Motor neuron (in vitro differentiated cells): ENCODE measurements around the gene UBR3. TPM values are rescaled to one million over a fixed set of nuclear protein-coding genes. Genes with fewer than 3 reads are reported as not detected.

Experiments
- ATAC-seq, 8 experiments: fragments of 200-7000 bp; cut with Tn5 transposase; replicated peaks in 6 of 8; 2 replicates each; pipeline ENCODE4 v1.8.0; 2021; ENCODE audit warnings: mild to moderate bottlenecking in 8 of 8, moderate library complexity in 8 of 8
- H3K27ac ChIP-seq, 2 donors: fragments of 250-450 bp; sonication (Bioruptor Pico); 2 replicates each; pipeline ENCODE4 v1.9.0; 2021; ENCODE audit warnings: antibody characterized with exemption in 2 of 2, mild to moderate bottlenecking in 2 of 2, moderate library complexity in 1 of 2
- H3K4me1 ChIP-seq, 2 donors: fragments of 250-450 bp; sonication (Bioruptor Pico); replicated peaks in 1 of 2; 2 replicates each; pipeline ENCODE4 v1.6.1; 2021; ENCODE audit warnings: antibody characterized with exemption in 2 of 2, mild to moderate bottlenecking in 2 of 2, moderate library complexity in 1 of 2
- H3K4me3 ChIP-seq, 5 donors: fragments of 250-450 bp; sonication (Bioruptor Pico); 2 replicates each; pipeline ENCODE4 v1.9.0; 2021; ENCODE audit warnings: antibody characterized with exemption in 5 of 5, mild to moderate bottlenecking in 5 of 5, moderate library complexity in 4 of 5
- WGBS, 10 experiments: fragments of 450-650 bp; shearing (Covaris generic); methylation state at CpG; one replicate each; pipeline ENCODE4 v1.0.0; 2022; 5-methylcytosine and 5-hydroxymethylcytosine counted together
- in situ Hi-C, 9 experiments: fragments of 400-800 bp; cut with MboI; loops; one replicate each; pipeline ENCODE4 v1.15.0; 2021; ENCODE audit warnings: low sequenced_read_pairs in 9 of 9, low pct_unique_long_range_greater_than_20kb in 2 of 9; ENCODE audit not compliant: unreplicated experiment in 9 of 9
- total RNA-seq, 8 experiments: library from RNA; unstranded; fragments of 300-600 nt; gene quantifications; 2 replicates each; pipeline versions ENCODE4 v1.2.3 to v1.2.4, GENCODE V29; 2022

UBR3 gene
- total RNA-seq, result 10 to 100 TPM; 24.7 to 61.0 (median 33.2) TPM

GRCh38 chr2:169827272-169828140 is at the start of gene UBR3:
Gene UBR3, plus strand, starts transcription at chr2:169827454. Its CDS starts 54 bp downstream, at chr2:169827508.
- 0% methylated on average over 1 to 2 of the region's 104 CpGs; no CpG with 5 or more reads in 6 of the 10 experiments for whole genome bisulfite sequencing, 10 experiments
- peaks cover 15 to 18% of the 10 kb centered on the region in 2 donors for H3K4me1 ChIP-seq
- peak within 1 kb of the TSS; percentile 94 to 98 for H3K27ac ChIP-seq
- in situ Hi-C loops, result no loop called here
- H3K4me3 ChIP-seq, result peak within 1 kb of the TSS; percentile 67 to 99 (median 90)
- ATAC-seq, result peak; percentile 75 to 87 (median 83)

- 89 to 100% (median 96%) methylated on average over 3 of the region's 3 CpGs; no CpG with 5 or more reads in 2 of the 10 experiments for WGBS, 10 experiments
- no peak overlapping the region for H3K27ac ChIP-seq
- no peak for ATAC-seq
- H3K4me3 ChIP-seq, result no peak overlapping the region
- in situ Hi-C loops, result no loop called here
- H3K4me1 ChIP-seq, result peaks cover 0 to 4% of the 10 kb centered on the region in 2 donors
Observed at GRCh38 chr2:169778446-169778845, 48.8 kb upstream of the UBR3 start.

GRCh38 chr2:169781249-169782013 is 45.8 kb upstream of the UBR3 start:
- no peak overlapping the region for H3K4me3 ChIP-seq
- H3K4me1 ChIP-seq, result no peaks in the 10 kb centered on the region
- in situ Hi-C loops, result no loop called here
- 47 to 100% (median 84%) methylated on average over 2 to 4 of the region's 4 CpGs for WGBS, 10 experiments
- ATAC-seq, result no peak
- no peak overlapping the region for H3K27ac ChIP-seq

DNA sequence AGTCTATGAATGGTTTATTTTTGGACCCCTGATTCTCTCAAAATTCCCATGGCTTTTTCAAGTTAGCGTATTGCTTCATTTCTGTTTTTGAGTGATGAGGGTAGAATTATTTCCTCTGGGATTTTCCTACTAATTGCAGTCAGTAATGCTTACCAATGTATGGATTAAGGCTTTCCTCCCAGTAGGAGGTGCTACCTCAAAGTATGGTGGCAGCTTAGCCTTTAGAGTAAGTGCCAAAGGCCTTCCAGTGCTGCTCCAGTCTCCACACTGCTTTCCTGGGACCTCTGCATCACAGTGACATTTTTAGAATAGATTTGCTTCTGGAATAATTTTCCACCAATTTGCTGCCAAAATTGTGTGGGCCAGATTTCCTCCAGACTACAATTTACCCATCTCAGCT is 44.7 kb upstream of the UBR3 start:
- no peaks in the 10 kb centered on the region for H3K4me1 ChIP-seq
- H3K4me3 ChIP-seq, result no peak overlapping the region
- in situ Hi-C loops, result no loop called here
- no peak for ATAC-seq
- H3K27ac ChIP-seq, result no peak overlapping the region
- WGBS, 10 experiments, result 90 to 100% (median 100%) methylated on average over 1 of the region's 1 CpG; no CpG with 5 or more reads in 5 of the 10 experiments

DNA sequence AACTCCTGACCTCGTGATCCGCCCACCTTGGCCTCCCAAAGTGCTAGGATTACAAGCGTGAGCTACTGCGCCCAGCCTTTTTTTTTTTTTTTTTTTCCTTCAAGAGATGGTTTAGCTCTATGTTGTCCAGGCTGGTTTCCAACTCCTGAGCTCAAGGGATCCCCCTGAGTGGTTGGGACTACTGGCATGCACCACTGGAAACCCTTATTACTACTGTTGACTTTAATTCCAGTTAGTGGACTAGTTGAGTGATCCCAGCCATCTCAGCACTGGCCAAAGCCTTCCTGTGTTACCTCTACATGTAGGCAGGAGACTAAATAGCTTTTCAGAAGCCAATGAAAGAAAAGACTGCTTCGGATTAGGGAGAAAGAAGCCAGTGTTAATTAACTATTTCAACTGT is 36.7 kb upstream of the UBR3 start:
- no peaks in the 10 kb centered on the region for H3K4me1 ChIP-seq
- in situ Hi-C loops, result no loop called here
- no peak for ATAC-seq
- no peak overlapping the region for H3K27ac ChIP-seq
- no peak overlapping the region for H3K4me3 ChIP-seq
- 17 to 100% (median 84%) methylated on average over 1 to 5 of the region's 5 CpGs; no CpG with 5 or more reads in 4 of the 10 experiments for WGBS, 10 experiments

DNA sequence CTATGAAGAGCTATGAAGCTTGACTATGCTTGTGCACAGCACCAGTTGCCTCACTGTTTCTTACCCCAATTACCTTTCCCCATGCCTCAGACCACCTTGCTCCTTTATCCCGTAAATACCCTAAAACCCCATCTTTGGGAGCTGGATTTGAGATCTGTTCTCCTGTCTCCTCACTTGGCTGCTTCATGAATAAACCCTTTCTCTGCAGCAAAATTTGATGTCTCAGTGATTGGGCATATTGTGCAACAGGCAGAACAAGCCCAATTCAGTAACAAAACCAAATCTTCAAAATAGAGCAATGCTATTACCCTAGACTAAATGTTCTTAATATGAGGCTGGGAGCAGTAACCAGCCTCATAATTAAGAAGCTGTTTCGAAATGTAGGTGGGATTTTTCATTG is 32.1 kb upstream of the UBR3 start:
- no peak for ATAC-seq
- WGBS, 10 experiments, result 33 to 100% (median 83%) methylated on average over 1 to 2 of the region's 2 CpGs; no CpG with 5 or more reads in 2 of the 10 experiments
- Histone ChIP-seq H3K27ac (no peak overlapping the region), H3K4me1 (peaks cover 7 to 11% of the 10 kb centered on the region in 2 donors), H3K4me3 (no peak overlapping the region)
- in situ Hi-C loops, result no loop called here

DNA sequence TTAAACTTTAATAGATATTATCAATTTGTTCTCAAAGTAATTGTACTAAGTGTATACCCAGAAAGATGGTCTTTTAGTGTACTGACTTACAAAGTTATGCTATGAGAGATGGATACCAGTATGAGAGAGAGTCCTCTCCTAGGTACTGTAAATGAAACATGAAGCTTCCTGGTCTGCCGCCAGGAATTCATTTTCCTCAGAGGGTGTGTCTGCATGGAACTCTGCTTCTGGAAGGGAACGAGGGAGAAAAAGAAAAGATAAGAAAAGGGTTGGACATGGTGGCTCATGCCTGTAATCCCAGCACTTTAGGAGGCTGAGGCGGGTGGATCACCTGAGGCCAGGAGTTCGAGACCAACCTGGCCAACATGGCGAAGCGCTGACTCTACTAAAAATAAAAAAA is 30.8 kb upstream of the UBR3 start:
- 0 to 100% (median 85%) methylated on average over 1 to 6 of the region's 6 CpGs; no CpG with 5 or more reads in 2 of the 10 experiments for WGBS, 10 experiments
- no peak overlapping the region for H3K27ac ChIP-seq
- peaks cover 11 to 17% of the 10 kb centered on the region in 2 donors for H3K4me1 ChIP-seq
- peak in 2 of 8 experiments; percentile 20 to 28 for ATAC-seq
- no peak overlapping the region for H3K4me3 ChIP-seq
- in situ Hi-C loops, result no loop called here

DNA sequence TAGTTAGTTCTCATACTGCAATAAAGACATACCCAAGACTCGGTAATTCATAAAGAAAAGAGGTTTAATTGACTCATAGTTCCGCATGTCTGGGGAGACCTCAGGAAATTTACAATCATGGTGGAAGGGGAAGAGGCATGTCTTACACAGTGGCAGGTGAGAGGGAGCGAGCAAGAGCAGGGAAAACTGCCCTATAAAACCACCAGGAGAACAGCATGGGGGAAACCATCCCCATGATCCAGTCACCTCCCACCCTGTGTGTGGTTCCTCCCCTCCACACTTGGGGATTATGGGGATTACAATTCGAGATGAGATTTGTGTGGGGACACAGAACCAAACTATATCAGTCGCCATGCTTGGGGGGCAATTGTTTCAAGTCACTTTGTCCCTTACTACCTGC is 29.7 kb upstream of the UBR3 start:
- WGBS, 10 experiments, result 80 to 100% (median 89%) methylated on average over 1 to 4 of the region's 5 CpGs; no CpG with 5 or more reads in 3 of the 10 experiments
- peaks cover 11 to 17% of the 10 kb centered on the region in 2 donors for H3K4me1 ChIP-seq
- in situ Hi-C loops, result no loop called here
- H3K4me3 ChIP-seq, result no peak overlapping the region
- no peak for ATAC-seq
- no peak overlapping the region for H3K27ac ChIP-seq

GRCh38 chr2:169798397-169798717 is 28.9 kb upstream of the UBR3 start:
- in situ Hi-C loops, result no loop called here
- ATAC-seq, result no peak
- 2 to 58% (median 26%) methylated on average over 1 to 4 of the region's 4 CpGs for WGBS, 10 experiments
- H3K4me1 ChIP-seq, result peaks cover 11 to 17% of the 10 kb centered on the region in 2 donors
- H3K27ac ChIP-seq, result peak overlapping the region; percentile 40 to 71
- peak overlapping the region; percentile 50 to 85 (median 55) for H3K4me3 ChIP-seq

DNA sequence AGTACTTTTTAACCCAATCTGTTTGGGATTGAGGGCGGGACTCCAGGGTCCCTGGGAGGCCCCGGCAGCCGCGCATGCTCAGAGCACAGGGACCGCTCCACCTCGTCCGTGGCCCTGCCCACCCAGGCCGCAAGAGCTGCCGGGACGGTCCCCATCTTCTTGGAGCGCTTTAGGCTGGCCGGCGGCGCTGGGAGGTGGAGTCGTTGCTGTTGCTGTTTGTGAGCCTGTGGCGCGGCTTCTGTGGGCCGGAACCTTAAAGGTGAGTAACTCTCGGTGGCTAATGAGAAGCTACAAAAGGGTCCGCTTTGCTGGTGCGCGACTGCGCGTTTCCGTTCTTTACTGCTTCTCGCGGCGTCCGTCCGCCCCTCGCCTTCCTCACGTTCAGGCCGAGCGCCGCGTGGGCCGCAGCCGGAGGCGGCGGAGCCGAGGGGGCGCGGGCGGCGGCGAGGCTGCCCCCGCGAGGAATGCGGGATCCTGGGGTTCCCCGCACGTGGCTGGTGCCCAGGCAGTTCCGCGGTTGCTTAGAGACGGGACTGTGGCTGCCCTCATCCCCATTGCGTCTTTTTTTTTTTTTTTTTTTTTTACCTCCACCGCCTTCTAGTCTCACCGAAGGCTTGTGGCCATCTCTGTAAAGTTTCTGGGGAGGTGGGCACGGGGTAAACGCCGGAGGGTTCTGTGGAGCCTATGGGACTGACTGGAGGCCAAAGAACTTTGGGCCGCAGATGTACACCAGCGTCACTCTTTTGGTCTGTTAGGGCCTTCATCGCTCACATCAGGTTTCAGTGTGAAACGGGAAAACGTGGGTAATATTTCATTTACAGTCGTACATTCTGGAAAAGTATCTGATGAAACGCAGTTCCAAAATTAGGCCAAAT is 28.3 kb upstream of the UBR3 start, which contains the start of gene SSB:
SSB (plus strand) TSS at position 154 of the 875 bp plus-strand sequence. CDS start 2,090 bp downstream, outside the sequence.
- WGBS, 10 experiments, result 0 to 3% (median 1%) methylated on average over 1 to 40 of the region's 67 CpGs; no CpG with 5 or more reads in 2 of the 10 experiments
- Histone ChIP-seq H3K4me1 (peaks cover 11 to 17% of the 10 kb centered on the region in 2 donors), H3K4me3 (peak within 1 kb of the TSS; percentile 50 to 85 (median 55)), H3K27ac (peak within 1 kb of the TSS; percentile 40 to 71)
- in situ Hi-C loops, result no loop called here
- peak; percentile 86 to 99 (median 99) for ATAC-seq

DNA sequence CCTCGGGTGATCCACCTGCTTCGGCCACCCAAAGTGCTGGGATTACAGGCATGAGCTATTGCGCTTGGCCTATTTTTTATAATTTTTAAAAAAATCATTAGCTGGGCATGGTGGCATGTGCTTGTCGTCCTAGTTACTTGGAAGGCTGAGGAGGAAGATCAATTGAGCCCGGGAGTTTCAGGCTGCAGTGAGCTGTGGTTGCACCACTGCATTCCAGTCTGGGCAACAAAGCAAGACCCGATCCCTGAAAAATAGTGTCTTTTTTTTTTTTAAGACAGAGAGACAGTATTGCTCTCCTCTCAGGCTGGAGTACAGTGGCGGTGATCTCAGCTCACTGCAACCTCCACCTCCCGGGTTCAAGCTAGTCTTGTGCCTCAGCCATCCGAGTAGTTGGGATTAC is 23.8 kb upstream of the UBR3 start:
- WGBS, 10 experiments, result 75 to 100% (median 95%) methylated on average over 1 to 5 of the region's 9 CpGs
- in situ Hi-C loops, result no loop called here
- ATAC-seq, result no peak
- peaks cover 6 to 12% of the 10 kb centered on the region in 2 donors for H3K4me1 ChIP-seq
- no peak overlapping the region for H3K4me3 ChIP-seq
- no peak overlapping the region for H3K27ac ChIP-seq

DNA sequence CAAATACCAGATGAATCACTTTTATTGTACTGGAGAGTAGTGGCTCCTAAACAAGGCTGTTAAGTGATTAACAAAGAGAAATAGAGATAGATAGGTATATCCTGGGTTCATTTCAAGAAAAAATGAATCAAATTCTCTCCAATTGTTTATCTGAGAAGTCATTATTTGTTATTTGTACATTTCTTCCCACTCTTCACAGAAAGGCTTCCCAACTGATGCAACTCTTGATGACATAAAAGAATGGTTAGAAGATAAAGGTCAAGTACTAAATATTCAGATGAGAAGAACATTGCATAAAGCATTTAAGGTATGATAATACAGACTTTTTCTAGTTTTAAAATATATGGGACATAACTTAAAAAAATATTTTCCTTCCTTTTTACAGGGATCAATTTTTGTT is 20.7 kb upstream of the UBR3 start:
- ATAC-seq, result no peak
- Histone ChIP-seq H3K4me1 (no peaks in the 10 kb centered on the region), H3K4me3 (no peak overlapping the region), H3K27ac (no peak overlapping the region)
- in situ Hi-C loops, result no loop called here
